HepG2 (cell line): ENCODE data around the gene DNAJA1. TPM values are rescaled to one million over a fixed set of nuclear protein-coding genes. Genes with fewer than 3 reads are reported as not detected.

Source experiments
- ARHGAP35 ChIP-seq: sonication (generic); formaldehyde crosslinking; IDR thresholded peaks from 2 replicates; pipeline ENCODE4 v1.9.0; 2022; ENCODE audit warnings: mild to moderate bottlenecking, inconsistent platforms, moderate library complexity, missing genetic modification reagents, borderline replicate concordance
- KAT2B ChIP-seq: fragments of 150-350 bp; IDR thresholded peaks from 2 replicates; pipeline ENCODE4 v1.6.1; 2014; ENCODE audit warnings: low read depth, low read length, borderline replicate concordance
- NCOA5 ChIP-seq: sonication (generic); formaldehyde crosslinking; IDR thresholded peaks from 2 replicates; pipeline ENCODE4 v1.4.0; 2020; ENCODE audit warnings: missing genetic modification reagents
- PRDM10 ChIP-seq: sonication (generic); formaldehyde crosslinking; IDR thresholded peaks from 2 replicates; pipeline ENCODE4 v1.4.0; 2020; ENCODE audit warnings: low read depth, missing genetic modification reagents
- SMARCC2 ChIP-seq: fragments of 450-650 bp; IDR thresholded peaks from 2 replicates; pipeline ENCODE4 v1.6.1; 2017; ENCODE audit warnings: antibody characterized with exemption, mild to moderate bottlenecking
- ZFP1 ChIP-seq: IDR thresholded peaks from 2 replicates; pipeline ENCODE4 v1.6.1; 2016
- ZNF276 ChIP-seq: sonication (generic); formaldehyde crosslinking; IDR thresholded peaks from 2 replicates; pipeline ENCODE4 v1.4.0; 2020; ENCODE audit warnings: mild to moderate bottlenecking, low read depth, missing genetic modification reagents
- ZNF329 ChIP-seq: sonication (generic); formaldehyde crosslinking; IDR thresholded peaks from 2 replicates; pipeline ENCODE4 v1.9.0; 2021; ENCODE audit warnings: low read depth, mild to moderate bottlenecking, missing genetic modification reagents
- ZNF350 ChIP-seq: sonication (generic); formaldehyde crosslinking; IDR thresholded peaks from 2 replicates; pipeline ENCODE4 v1.4.0; 2020; ENCODE audit warnings: mild to moderate bottlenecking, low read depth, missing genetic modification reagents, borderline replicate concordance
- ZNF878 ChIP-seq: sonication (generic); formaldehyde crosslinking; IDR thresholded peaks from 2 replicates; pipeline ENCODE4 v1.8.1; 2023; ENCODE audit warnings: mild to moderate bottlenecking, missing genetic modification reagents, moderate library complexity
- polyA plus RNA-seq, 8 experiments: library from polyadenylated mRNA; depleted of rRNA in 3 of 8; stranded (reverse) in 7 of 8; unstranded in 1 of 8; fragments of >200 nt; fragmentation: Illumina TruSeq in 4 of 8; extraction: Trizol in 4 of 8; gene quantifications; 2 replicates each; pipeline versions ENCODE4 v1.2.1 to v1.2.3, GENCODE V29; 2011 to 2016; ENCODE audit warnings: low read depth in 4 of 8, missing spikeins in 1 of 8, mixed read lengths in 1 of 8; ENCODE audit not compliant: insufficient read depth in 1 of 8
- total RNA-seq, 5 experiments: library from RNA; depleted of rRNA; stranded (reverse); fragments of >200 nt; fragmentation: Illumina TruSeq; extraction: Trizol; gene quantifications; 2 replicates each; pipeline ENCODE4 v1.2.3, GENCODE V29; 2016; ENCODE audit warnings: low read depth in 1 of 5
- TF ChIP-seq, protein P1 (sequence below): sonication (generic); formaldehyde crosslinking; IDR thresholded peaks from 2 replicates; pipeline ENCODE4 v1.8.1; 2023; ENCODE audit warnings: mild to moderate bottlenecking, missing genetic modification reagents
- TF ChIP-seq, protein P2 (sequence below): sonication (generic); formaldehyde crosslinking; IDR thresholded peaks from 2 replicates; pipeline ENCODE4 v1.4.0; 2020; ENCODE audit warnings: missing genetic modification reagents, borderline replicate concordance

Gene DNAJA1
- total and polyA plus RNA-seq, 2 of the 13 experiments (the other 11 are each of a cell fraction or from before 2014, with no cell fraction given) = 95.9 to 306 TPM

GRCh38 chr9:33025572-33026342, 684 bp downstream of the DNAJA1 start (continued):
- TF ChIP-seq, protein P1, sequence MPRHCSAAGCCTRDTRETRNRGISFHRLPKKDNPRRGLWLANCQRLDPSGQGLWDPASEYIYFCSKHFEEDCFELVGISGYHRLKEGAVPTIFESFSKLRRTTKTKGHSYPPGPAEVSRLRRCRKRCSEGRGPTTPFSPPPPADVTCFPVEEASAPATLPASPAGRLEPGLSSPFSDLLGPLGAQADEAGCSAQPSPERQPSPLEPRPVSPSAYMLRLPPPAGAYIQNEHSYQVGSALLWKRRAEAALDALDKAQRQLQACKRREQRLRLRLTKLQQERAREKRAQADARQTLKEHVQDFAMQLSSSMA = no peak; the same call in 1 of the 2 replicates
- TF ChIP-seq NCOA5 (CRISPR knock-in tag) (no peak), ZNF329 (CRISPR knock-in tag) (0 out of 2 replicates have a peak, but pooled peaks have one; percentile 1), ZNF350 (CRISPR knock-in tag) (0 out of 2 replicates have a peak, but pooled peaks have one; percentile 16), ARHGAP35 (CRISPR knock-in tag) (0 out of 2 replicates have a peak, but pooled peaks have one; percentile 5), ZNF878 (CRISPR knock-in tag) (peak; percentile 53; the same call in 1 of the 2 replicates), ZNF276 (no peak), PRDM10 (CRISPR knock-in tag) (no peak; the same call in 1 of the 2 replicates), KAT2B (no peak), ZFP1 (CRISPR knock-in tag) (no peak), SMARCC2 (no peak)
- TF ChIP-seq, protein P2, sequence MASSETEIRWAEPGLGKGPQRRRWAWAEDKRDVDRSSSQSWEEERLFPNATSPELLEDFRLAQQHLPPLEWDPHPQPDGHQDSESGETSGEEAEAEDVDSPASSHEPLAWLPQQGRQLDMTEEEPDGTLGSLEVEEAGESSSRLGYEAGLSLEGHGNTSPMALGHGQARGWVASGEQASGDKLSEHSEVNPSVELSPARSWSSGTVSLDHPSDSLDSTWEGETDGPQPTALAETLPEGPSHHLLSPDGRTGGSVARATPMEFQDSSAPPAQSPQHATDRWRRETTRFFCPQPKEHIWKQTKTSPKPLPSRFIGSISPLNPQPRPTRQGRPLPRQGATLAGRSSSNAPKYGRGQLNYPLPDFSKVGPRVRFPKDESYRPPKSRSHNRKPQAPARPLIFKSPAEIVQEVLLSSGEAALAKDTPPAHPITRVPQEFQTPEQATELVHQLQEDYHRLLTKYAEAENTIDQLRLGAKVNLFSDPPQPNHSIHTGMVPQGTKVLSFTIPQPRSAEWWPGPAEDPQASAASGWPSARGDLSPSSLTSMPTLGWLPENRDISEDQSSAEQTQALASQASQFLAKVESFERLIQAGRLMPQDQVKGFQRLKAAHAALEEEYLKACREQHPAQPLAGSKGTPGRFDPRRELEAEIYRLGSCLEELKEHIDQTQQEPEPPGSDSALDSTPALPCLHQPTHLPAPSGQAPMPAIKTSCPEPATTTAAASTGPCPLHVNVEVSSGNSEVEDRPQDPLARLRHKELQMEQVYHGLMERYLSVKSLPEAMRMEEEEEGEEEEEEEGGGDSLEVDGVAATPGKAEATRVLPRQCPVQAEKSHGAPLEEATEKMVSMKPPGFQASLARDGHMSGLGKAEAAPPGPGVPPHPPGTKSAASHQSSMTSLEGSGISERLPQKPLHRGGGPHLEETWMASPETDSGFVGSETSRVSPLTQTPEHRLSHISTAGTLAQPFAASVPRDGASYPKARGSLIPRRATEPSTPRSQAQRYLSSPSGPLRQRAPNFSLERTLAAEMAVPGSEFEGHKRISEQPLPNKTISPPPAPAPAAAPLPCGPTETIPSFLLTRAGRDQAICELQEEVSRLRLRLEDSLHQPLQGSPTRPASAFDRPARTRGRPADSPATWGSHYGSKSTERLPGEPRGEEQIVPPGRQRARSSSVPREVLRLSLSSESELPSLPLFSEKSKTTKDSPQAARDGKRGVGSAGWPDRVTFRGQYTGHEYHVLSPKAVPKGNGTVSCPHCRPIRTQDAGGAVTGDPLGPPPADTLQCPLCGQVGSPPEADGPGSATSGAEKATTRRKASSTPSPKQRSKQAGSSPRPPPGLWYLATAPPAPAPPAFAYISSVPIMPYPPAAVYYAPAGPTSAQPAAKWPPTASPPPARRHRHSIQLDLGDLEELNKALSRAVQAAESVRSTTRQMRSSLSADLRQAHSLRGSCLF (CRISPR knock-in tag) = no peak
